Prostate gland (tissue), 2 donors: Measurements from ENCODE around the gene ADAM17.

Source experiments
- CTCF ChIP-seq, 4 experiments: fragments of 200-600 bp in 2 of 4; fragments of 450-650 bp in 2 of 4; sonication (generic) in 2 of 4; IDR thresholded peaks; 1 replicate in 3 of 4; 2 replicates in 1 of 4; pipeline ENCODE4 v1.5.1; 2016 to 2019; ENCODE audit warnings: antibody characterized with exemption in 4 of 4, mild to moderate bottlenecking in 2 of 4, moderate library complexity in 2 of 4
- POLR2A ChIP-seq: fragments of 450-650 bp; IDR thresholded peaks from one replicate; pipeline ENCODE4 v1.6.1; 2016; ENCODE audit warnings: antibody characterized with exemption, mild to moderate bottlenecking

- TF ChIP-seq CTCF (IDR thresholded peaks at IDR 0.05) (no peak), POLR2A (no peak)
Measured at GRCh38 chr2:9599430-9599829, 43.8 kb upstream of the ADAM17 start.
